Measurements from ENCODE around the gene GCGR. TPM values are rescaled to one million over a fixed set of nuclear protein-coding genes. Genes with fewer than 3 reads are reported as not detected.
A peak's percentile ranks its signal among the peaks of the same experiment; 100 is the strongest.

The GCGR gene
- total RNA-seq, 3 donors from 2014 or later (not counting 1 experiment from before 2014, with no cell fraction given) = not detected

DNA sequence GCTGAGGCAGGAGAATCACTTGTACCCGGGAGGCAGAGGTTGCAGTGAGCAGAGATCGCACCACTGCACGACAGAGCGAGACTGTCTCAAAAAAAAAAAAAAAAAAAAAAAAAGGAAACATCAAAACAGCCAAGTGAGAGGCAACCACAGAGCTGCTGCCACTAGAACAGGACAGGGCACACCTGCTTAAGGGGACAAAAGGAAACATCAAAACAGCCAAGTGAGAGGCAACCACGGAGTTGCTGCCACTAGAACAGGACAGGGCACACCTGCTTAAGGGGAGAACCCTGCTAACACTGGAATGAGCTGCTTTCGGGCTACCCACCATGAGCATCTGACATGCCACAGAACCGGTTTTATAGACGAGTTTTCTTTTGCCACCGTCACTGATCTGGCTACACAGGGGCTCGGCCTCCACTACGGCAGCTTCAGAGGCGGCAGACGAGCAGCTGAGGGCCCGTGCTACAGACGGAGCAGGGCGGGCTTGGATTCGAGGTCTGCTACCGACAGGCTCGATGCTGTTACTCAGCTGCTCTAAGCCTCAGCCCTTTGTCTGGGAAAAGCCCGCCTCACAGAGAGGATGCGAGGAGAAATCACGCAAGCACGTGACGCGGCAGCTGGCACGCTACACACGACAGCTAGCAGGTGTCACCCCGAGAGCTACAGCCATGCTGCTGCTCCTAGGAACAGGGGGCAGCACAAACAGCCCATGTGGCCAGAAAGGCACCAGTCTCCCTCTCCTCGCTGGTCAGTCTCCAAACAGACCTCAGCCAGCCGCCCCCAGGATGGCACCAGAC lies 54.4 kb downstream of the GCGR start:
- Mint-ChIP-seq H3K4me3 (no peak overlapping the region), H3K27ac (no peak overlapping the region), H3K27me3 (ENCODE audit: low read depth in 2 of 2) (peaks cover 0 to 3% of the 10 kb centered on the region in 2 donors), H3K4me1 (peaks cover 22 to 31% of the 10 kb centered on the region in 2 donors), H3K9me3 (no peaks in the 10 kb centered on the region), H3K36me3 (no peaks in the 10 kb centered on the region)
- H3K4me3 ChIP-seq (ENCODE audit: low read length) = no peak overlapping the region
- peaks cover 32% of the 10 kb centered on the region for H3K4me1 ChIP-seq (ENCODE audit: control insufficient read depth, insufficient read depth, low read length)
- TF ChIP-seq, protein P1, sequence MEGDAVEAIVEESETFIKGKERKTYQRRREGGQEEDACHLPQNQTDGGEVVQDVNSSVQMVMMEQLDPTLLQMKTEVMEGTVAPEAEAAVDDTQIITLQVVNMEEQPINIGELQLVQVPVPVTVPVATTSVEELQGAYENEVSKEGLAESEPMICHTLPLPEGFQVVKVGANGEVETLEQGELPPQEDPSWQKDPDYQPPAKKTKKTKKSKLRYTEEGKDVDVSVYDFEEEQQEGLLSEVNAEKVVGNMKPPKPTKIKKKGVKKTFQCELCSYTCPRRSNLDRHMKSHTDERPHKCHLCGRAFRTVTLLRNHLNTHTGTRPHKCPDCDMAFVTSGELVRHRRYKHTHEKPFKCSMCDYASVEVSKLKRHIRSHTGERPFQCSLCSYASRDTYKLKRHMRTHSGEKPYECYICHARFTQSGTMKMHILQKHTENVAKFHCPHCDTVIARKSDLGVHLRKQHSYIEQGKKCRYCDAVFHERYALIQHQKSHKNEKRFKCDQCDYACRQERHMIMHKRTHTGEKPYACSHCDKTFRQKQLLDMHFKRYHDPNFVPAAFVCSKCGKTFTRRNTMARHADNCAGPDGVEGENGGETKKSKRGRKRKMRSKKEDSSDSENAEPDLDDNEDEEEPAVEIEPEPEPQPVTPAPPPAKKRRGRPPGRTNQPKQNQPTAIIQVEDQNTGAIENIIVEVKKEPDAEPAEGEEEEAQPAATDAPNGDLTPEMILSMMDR (IDR thresholded peaks at IDR 0.05) = no peak
- ATAC-seq = no peak
- H3K9me3 ChIP-seq (ENCODE audit: control insufficient read depth, insufficient read depth, low read length) = no peaks in the 10 kb centered on the region
- no peak for DNase-seq
- H3K36me3 ChIP-seq (ENCODE audit: control insufficient read depth, insufficient read depth, low read length) = peaks cover 32% of the 10 kb centered on the region
- 92% methylated on average over 30 of the region's 30 CpGs for WGBS (ENCODE audit: insufficient coverage)
- H3K27me3 ChIP-seq (ENCODE audit: control insufficient read depth, insufficient read depth, low read length) = no peaks in the 10 kb centered on the region
- no peak overlapping the region for H3K27ac ChIP-seq (ENCODE audit: low read length)
- intact Hi-C loops (cut with micrococcal nuclease) = no loop called here

DNA sequence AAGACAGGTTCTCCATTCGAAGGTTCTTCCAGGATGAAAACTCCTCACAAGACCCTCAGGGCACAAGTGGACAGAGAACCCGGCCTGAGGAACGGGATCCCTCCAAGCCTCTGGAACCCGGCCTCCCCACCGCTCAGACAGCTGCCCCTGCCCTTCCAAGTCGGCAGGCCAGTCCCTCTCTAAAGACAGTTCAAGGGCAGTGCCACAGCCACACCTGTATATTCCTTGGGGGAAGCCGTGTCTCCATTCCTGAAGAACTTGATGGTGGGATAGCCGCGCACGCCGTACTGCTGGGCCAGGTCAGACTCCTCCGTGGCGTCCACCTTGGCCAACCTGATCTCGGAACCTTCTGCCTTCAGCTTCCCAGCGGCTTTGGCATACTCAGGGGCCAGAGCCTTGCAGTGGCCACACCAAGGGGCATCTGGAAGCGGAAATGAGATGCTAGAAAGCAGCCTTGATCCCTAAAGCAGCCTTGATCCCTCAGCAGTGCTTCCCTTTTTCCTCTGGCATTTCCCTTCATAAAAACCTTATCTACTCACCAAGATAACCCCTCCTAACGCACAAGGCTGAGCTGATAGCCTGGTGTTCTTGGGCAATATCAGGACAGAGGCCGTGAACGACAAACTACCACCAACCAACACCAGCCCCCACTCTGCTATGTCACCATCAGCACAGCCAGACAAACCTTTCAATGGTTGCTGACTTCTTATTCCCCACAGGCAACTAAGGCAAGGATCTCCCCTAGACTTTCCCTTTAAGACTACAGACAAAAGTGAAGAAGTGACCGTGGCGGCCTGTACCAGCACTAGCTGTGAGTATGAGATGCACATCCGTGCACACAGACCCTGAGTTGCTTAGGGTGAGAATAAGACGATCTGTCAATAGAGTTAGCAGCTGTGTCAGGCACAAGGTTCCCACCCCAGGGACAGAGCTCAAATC lies 55.3 kb downstream of the GCGR start:
- Histone ChIP-seq H3K27me3 (ENCODE audit: control insufficient read depth, insufficient read depth, low read length) (no peaks in the 10 kb centered on the region), H3K9me3 (ENCODE audit: control insufficient read depth, insufficient read depth, low read length) (no peaks in the 10 kb centered on the region), H3K36me3 (ENCODE audit: control insufficient read depth, insufficient read depth, low read length) (peaks cover 23% of the 10 kb centered on the region), H3K4me1 (ENCODE audit: control insufficient read depth, insufficient read depth, low read length) (peaks cover 32% of the 10 kb centered on the region), H3K27ac (ENCODE audit: low read length) (peak overlapping the region; percentile 34), H3K4me3 (ENCODE audit: low read length) (peak overlapping the region; percentile 65)
- Mint-ChIP-seq H3K9me3 (no peaks in the 10 kb centered on the region), H3K4me3 (peak overlapping the region; percentile 88), H3K4me1 (peaks cover 25 to 31% of the 10 kb centered on the region in 2 donors), H3K27ac (peak overlapping the region; percentile 96 to 99), H3K27me3 (ENCODE audit: low read depth in 2 of 2) (peaks cover 0 to 3% of the 10 kb centered on the region in 2 donors), H3K36me3 (no peaks in the 10 kb centered on the region)
- intact Hi-C loops (cut with micrococcal nuclease) = no loop called here
- ATAC-seq = no peak
- peak in 1 of 2 donors; percentile 44 for DNase-seq
- WGBS (ENCODE audit: insufficient coverage) = 72% methylated on average over 23 of the region's 23 CpGs
- TF ChIP-seq, protein P1 (IDR thresholded peaks at IDR 0.05) = no peak

DNA sequence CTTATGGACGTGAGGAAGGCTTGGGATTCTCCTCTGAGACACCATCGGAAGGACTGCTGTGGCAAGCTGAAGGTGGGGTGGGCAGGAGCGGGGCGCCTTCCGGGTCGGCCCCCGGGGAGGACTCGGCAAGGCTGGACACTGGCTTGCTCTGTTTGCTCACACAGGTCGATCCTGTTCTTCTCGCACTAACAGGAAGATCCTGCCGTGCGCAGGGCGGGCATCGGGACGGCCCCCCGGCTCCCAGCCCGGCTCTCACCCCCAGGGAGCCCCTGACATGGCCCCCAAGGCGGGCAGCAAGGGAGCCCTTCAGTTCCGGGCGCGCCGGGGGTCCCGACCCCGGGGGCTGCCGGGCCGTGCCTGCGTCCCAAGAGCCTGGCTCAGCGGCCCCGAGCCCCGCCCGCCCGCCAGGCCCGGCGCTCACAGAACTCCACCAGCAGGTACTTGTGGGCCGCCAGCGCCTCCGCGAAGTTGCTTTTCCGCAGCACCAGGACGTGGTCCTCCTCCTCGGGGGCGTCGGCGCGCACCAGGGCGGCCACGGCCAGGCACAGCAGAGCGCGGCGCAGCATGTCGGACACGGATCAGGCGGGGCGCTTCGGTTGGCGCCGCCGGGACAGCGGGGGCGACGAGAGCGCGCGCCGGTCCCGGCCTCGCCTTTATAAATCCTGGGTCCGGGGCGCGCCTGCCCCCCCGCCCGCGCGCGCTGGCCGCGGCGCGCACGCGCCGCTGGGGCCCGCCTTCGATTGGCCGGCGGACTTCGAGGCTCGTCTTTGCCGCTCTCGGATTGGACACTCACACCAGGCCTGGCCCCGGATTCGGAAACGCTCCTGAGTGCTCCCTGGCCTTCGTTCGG lies 56.2 kb downstream of the GCGR start, which contains the start of gene P4HB:
Gene P4HB, minus strand, starts transcription at position 630 of the 850 bp plus-strand sequence. Its CDS starts 64 bp downstream, at position 566.
- peak within 1 kb of the TSS; percentile 93 for H3K4me3 Mint-ChIP-seq
- H3K36me3 Mint-ChIP-seq = no peaks in the 10 kb centered on the region
- peak within 1 kb of the TSS; percentile 98 for H3K27ac ChIP-seq (ENCODE audit: low read length)
- no peaks in the 10 kb centered on the region for H3K27me3 ChIP-seq (ENCODE audit: control insufficient read depth, insufficient read depth, low read length)
- peaks cover 32% of the 10 kb centered on the region for H3K4me1 ChIP-seq (ENCODE audit: control insufficient read depth, insufficient read depth, low read length)
- H3K9me3 Mint-ChIP-seq = no peaks in the 10 kb centered on the region
- intact Hi-C loops (cut with micrococcal nuclease) = loop anchor here (2.0 kb wide), 1 partner anchor 27 kb away; the partner anchor contains the start of gene MCRIP1
- H3K36me3 ChIP-seq (ENCODE audit: control insufficient read depth, insufficient read depth, low read length) = peaks cover 15% of the 10 kb centered on the region
- TF ChIP-seq, protein P1 (IDR thresholded peaks at IDR 0.05) = no peak
- H3K4me3 ChIP-seq (ENCODE audit: low read length) = peak within 1 kb of the TSS; percentile 65
- peaks cover 25 to 31% of the 10 kb centered on the region in 2 donors for H3K4me1 Mint-ChIP-seq
- H3K27ac Mint-ChIP-seq = peak within 1 kb of the TSS; percentile 96 to 99
- ATAC-seq (no peak), DNase-seq (peak in 1 of 2 donors; percentile 36)
- peaks cover 0 to 3% of the 10 kb centered on the region in 2 donors for H3K27me3 Mint-ChIP-seq (ENCODE audit: low read depth in 2 of 2)
- H3K9me3 ChIP-seq (ENCODE audit: control insufficient read depth, insufficient read depth, low read length) = no peaks in the 10 kb centered on the region
- under 1% methylated on average over 95 of the region's 95 CpGs for WGBS (ENCODE audit: insufficient coverage)
